ENCODE data around the gene NPAS3.

Gene NPAS3

DNA sequence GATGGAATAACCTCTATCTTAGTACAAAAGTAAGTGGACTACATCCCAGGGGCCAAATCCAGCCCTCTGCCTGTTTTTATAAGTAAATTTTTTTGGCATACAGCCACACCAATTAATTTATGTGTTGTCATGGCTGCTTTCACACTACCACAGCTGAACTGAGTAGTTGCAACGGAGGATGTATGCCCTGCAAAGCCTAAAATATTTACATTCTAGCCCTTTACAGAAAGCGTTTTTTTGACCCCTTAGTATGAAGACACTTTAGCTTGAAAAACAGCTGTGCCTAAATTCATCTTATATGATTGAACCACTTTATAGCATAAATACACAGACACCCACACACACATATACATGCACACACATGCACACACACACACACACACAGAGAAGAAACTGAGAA is 510.6 kb downstream of the NPAS3 start:
- DNase-seq (ENCODE audit: low spot score) = no peak

DNA sequence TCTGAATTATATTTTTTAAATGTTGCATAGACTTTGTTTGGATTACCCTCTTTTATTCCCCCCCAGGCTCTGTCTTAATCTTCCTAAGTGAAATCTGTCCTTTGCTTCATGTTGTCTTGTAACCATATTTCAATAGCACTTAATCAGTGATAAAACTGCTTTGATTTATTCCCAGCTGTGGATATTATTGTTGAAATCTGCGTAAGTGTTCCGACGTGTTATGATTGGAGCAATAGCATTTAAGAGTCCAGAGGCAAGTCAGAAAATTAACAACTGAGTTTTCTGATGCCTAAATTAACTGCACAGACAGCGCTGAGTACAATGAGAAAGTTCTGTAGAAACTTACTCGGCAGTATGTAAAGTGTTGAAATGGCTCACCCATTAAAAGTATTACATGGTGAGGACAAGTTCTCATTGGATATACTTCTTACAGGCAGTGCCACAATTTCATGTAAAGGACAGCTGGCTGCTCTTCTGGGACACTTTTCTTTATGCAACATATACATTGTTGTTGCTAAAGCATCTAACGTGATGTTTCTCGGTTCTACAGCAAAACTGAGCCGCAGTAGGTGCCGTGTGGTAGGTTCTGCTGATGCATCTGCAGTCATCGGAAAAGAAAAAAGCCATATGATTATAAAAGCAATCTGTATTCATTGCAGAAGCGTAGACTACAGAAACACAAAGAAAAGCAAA is 511.2 kb downstream of the NPAS3 start:
- no peak for DNase-seq (ENCODE audit: low spot score)

DNA sequence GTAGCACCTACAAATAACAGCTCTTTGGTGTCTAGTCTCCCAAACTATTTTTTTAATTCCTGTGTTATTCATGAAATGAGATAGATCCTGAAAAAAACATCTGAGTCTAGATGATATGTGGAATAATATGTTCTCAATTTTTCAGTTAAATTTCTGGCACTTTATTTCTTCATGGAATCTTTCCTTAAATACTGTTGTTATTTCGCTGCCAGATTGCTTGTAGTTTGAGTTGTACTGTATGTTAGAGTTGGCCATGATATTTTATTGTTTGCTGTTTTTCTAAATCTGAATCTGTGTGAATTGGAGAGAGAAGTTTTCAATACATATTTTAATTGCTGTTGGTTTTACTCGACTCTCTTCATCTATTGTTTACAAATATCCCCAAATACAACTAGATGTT is 511.7 kb downstream of the NPAS3 start:
- DNase-seq (ENCODE audit: low spot score) = no peak

DNA sequence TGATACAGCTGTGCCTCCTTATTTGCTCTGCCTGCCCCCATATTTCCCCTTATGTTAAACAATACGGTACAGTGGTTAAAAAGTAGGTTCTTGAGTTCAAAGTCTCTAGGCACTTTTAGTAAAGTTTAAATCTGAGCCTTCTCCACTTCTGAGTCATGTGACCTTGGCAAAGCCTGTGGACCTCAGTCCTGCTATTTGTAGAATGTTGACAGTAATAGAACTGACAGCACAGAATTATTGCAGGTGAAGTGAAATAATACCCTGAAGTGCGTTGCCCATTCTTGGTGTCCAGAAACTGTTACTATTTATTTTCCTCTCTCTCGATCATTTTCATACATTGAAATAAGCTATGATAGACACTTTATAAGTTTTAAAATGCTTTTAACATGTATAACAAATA is 512.5 kb downstream of the NPAS3 start:
- DNase-seq (ENCODE audit: low spot score) = no peak

DNA sequence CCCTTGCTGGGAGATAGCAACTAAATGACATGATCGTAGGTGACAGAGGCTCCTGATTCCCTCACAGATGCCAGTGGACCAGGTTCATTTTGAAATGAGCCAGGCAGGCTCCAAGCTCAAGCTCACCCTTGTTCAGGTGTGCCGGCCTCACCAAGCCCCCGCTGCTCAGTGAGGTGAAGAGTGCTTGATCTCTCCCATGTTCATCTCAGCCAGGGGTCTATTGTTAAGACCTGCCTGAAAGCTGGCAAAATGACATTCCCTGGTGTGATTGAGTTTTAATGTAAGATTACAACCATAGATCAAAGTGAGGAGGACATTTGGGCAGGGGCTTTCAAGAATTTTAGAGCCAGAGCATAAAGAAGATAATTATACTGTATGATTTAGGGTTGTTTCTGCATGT is 514.3 kb downstream of the NPAS3 start:
- DNase-seq (ENCODE audit: low spot score) = no peak

DNA sequence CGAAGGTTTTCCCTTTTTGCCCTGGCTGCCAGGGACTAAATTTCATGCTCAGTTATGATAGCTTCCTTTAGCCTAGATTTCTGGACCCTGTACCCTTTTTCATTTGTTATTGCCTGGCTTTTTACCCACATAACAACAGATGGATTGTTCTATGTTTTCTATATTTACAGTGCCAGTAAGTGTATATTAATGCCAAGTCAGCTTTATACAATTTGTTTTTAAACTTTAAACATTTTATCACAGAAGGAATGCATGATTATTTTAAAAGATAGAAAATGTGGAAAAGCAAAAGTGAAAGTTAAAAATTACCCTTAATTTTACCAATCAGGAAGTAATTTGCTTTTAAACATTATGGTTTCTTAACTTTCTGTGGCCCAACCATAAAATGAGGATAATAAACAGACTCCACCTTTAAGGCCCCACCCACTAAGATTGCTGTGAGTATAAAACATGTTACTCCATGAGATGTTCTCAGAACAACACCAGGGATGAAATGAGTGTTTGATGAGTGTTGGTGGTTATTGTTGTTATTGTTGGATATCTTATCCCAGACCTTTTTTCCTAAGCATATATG is 515.4 kb downstream of the NPAS3 start:
- no peak for DNase-seq (ENCODE audit: low spot score)

DNA sequence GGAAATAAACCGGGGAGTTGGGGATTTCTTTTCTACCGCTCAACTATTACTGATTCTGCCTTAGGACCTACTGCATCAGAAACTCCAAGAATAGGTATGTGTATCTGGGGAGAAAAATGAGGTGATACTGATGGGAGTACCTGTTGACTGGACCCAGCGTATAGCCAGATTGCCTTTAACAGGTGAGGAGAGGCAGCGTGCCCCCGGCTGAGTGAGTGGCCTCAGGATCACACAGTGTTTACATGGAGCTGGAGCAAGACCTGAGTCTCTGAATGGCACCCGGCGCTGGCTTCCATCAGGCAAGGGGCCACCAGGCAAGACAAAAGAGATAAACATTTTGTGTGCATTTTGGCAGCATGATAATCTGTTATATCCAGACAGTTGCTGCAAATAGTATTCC is 516.0 kb downstream of the NPAS3 start:
- no peak for DNase-seq (ENCODE audit: low spot score)

DNA sequence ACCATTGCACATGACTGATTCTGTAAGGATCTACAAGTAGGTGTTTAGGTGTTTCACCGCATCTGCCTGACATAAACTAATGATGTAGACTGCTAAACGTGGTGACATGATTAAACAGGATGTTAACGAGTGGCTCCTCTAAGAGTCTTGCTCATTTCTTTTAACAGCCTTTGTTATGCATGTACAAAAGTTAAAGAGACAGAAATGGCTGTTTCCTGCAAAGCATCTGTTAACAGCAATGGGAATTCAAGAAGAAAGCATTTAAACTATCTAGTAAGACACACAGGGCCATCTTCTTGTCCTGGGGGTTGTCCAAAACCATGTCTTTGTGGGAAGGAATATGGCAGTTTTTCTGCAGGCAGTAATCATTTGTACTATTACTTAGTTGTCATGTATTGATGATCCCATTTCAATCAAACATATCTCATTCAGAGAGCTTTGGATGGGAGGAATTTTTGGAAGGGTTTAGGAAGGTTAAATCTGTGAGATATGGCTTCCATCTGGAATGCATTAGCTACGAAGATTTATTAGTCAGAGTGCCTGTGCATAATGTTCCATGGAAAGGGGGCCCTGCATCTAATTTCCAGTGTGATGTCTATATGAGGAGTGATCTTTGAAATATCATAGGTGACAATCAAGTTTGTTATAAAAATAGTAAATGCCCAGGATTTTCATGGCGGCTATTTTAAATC is 517.1 kb downstream of the NPAS3 start:
- DNase-seq (ENCODE audit: low spot score) = no peak

DNA sequence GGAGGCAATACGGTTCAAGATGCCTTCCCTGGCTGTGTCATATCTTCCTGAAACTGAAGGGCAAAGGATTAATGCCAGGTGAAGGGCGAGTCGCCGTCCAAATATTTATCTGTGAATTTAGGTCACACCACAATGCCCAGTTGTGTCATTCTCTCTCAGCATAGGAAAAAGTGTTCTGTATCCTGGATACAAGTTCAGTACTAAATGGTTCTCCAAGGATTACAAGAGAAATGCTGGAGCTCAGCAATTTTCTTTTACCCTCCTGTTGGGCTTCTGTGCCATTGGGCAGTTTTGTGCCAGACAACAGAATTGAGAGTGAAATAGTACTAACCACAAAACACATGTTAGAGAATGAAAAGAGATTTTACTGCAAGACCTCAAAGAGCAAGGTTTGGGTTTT is 518.3 kb downstream of the NPAS3 start:
- no peak for DNase-seq (ENCODE audit: low spot score)

DNA sequence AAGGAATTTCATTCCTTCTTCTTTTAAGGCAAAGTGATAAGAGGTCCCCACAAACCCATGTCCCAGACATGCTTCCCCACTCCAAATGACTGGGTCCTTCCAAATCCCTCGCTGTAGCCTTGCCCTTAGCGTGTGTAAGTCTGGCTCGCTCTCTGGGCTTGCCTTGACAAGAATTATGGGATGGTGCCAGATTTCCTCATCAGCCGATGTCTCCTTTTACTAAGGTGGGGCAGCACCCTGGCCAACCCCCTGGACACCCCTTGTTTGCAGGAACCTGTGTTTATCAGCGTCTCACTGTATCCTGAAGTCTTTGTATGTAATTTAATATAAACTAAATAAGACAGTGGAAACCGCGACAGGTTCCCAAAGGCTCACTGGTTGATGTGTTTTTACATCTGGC is 518.9 kb downstream of the NPAS3 start:
- no peak for DNase-seq (ENCODE audit: low spot score)

DNA sequence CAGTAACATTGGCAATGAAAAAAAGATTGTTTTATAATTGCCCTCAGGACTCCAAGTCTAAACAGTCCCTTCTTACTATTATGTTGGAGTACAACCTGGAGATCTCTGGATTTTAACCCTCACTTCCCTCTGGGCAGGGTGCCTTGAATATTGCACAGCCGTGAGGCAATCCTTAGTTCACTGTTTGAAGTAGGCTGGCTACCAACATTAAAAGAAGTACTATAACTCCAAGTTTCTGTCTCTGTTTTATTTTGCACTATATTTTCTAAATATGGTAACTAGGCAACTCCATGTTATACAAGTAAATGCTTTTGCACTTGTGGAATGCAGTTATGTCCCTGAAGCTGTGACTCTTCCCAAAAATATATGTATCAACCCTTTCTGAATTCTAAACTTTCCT is 521.5 kb downstream of the NPAS3 start:
- no peak for DNase-seq (ENCODE audit: low spot score)

DNA sequence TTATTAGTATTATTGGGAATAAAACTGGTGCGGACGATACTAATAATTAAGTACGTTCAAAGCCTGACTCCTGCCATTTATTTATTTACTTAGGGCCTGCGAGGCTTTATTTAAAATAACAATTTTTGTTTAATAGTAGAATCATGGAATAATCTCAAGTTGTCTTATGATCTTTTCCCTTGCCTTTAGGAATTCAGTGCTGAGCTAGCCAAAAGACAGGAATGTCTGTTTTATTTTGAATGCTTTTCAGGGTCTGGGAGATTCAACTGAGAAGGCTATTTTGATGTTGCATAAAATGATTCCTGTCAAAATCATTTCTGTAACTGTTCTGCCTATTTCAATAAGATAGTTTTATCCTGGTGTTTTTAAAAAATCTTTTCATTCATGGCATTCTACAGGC is 522.4 kb downstream of the NPAS3 start:
- DNase-seq (ENCODE audit: low spot score) = no peak

DNA sequence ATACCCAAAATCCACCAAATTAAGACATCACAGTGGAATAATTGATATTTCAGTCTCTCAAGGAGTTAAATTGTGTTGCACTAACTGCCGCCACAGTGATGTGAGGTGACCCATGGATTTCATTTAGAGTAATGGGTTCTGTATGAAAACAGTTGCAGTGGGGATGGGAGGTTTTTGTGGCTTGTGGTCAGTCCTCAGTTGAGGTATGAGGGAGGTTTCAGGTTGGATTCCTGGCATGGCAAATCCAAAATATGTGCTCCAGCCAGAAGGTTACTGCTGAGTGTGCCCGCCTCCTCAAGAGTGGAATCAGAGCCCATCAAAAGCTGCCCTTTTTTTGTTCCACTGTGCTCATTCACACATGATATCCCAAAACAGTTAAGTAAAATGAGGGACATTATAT is 525.1 kb downstream of the NPAS3 start:
- no peak for DNase-seq (ENCODE audit: low spot score)

DNA sequence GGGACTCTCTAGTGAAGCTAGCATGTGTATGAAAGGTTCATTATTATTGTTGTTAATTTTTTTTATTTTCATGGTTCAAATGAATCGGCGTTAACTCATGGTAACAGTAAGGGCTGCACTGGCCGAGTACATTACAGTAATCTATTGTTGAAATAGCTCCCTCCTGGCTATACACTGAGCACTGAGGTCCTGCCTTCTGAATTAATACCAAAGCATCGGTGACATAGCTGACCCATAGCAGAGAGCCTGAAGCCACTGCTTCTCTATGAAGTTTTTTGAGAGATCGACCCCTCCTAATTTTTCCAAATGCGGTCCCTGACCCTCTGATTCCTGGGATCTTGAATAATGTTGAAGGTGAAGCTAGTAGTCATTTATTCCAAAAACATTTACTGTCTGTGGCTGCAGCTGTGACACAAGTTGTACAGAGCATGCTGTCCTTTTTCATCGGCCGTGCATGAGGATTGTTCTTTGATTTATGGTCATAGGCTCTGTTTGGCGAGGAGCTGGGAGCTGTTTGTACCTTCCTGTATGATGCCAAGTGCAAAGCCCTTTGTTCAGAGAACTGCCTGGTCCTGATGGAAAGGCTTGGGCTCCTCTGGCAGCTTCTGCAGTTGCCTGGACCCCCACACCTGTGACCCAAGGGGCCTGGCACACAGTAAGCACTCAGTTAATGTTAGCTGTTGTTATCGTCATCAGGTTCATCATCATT is 525.7 kb downstream of the NPAS3 start:
- DNase-seq (ENCODE audit: low spot score) = no peak

DNA sequence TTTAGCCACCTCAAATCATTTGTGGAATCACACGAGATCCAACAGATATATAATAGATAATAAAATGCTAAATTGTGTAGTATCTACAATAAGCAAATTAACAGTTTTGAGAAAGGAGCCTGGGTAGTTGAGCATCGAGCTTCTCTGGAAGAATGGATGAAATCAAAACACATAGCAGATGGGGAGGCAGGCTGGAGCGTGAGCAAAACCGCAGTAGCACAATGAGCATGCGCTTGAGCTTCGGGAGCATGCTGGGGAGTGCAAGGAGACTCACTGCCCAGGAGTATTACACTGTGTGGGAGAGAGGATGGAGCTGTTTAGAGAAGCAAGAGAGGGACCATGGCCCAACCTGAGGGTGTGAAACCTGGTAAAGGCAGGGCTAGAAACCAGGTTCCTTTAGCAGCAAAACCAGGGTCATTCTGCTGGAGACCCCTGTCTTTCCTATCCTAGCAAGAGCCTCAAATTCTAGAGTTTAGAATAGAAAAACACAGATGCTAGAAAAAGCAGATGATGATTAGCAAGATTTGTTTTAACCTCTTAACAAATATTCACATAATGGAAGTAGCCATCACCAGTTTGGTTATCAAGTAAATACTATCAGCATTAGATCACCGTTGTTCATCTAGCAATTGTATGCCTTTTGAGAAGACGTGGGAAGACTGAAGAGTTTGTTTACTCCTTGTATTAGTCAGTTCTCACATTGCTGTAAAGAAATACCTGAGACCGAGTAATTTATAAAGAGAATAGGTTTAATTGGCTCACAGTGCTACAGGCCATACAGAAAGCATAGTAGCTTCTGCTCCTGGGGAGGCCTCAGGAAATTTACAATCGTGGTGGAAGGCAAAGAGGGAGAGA is 527.4 kb downstream of the NPAS3 start:
- no peak for DNase-seq (ENCODE audit: low spot score)

DNA sequence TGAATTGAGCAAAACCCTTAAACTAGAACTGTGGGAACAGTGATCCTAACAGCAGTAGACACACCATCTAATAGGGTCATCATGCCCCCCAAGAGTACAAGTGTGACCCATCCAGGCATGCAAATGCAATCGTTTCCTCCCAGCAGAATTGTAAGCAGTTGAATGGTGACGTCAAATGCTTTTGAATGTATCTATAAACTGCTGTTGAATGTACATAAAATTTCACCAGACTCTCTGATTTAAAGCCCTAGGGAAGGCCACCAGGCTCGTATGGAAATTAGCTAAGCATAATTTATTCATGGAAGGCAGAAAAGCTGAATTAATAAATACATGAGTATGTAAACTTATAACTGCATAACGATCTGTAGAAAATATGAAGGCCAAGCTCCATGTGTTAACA is 529.3 kb downstream of the NPAS3 start:
- no peak for DNase-seq (ENCODE audit: low spot score)

DNA sequence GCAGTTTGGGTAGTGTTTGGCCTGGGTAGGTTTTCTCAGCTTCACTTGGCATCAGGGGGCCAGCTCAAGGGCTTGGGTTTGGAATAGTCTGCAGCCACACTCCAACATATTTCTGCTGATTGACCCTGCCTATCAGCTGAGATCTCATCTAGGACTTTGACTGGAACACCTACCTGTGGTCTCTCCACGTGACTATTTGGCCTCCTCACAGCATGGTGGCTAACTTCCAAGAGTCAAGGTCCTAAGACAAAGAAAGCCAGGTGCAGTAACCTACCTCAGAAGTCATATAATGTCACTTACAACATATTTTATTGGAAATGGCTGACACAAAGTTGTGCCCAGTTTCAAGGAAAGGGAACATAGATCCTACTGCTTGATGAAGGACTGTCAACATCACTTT is 531.2 kb downstream of the NPAS3 start:
- DNase-seq (ENCODE audit: low spot score) = no peak

DNA sequence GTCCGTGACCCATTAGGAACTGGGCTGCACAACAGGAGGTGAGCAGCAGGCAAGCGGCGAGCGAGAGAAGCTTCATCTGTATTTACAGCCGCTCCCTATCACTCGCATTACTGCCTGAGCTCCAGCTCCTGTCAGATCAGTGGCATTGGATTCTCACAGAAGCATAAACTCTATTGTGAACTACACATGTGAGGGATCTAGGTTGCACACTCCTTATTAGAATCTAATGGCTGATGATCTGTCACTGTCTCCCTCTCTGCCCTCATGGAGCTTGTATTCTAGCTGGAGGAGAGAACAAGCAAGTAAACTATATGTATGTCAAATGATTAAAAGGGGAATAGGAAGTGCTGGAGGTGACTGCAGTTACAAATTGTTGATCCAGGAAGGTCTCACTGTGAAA is 533.1 kb downstream of the NPAS3 start:
- no peak for DNase-seq (ENCODE audit: low spot score)

DNA sequence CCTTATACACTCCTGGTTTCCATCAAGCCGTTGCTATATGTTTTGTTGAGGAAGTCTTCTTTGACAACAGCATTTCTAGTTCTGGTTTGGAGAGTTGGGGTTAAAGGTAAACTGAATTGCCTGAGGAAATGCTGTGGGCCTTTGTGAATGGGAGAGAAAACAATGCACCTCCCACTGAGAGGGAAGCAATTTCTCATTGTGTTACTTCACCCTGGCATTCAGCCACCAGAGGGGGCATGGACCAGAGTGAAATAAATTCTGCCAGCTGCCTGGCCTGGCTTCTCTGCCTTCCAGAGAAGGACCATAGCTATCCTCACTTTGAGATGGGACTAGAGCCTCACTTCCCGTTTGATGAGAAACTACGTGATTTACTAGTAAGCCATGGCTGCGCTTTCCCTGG is 536.9 kb downstream of the NPAS3 start:
- peak; percentile 78 for DNase-seq (ENCODE audit: low spot score)

DNA sequence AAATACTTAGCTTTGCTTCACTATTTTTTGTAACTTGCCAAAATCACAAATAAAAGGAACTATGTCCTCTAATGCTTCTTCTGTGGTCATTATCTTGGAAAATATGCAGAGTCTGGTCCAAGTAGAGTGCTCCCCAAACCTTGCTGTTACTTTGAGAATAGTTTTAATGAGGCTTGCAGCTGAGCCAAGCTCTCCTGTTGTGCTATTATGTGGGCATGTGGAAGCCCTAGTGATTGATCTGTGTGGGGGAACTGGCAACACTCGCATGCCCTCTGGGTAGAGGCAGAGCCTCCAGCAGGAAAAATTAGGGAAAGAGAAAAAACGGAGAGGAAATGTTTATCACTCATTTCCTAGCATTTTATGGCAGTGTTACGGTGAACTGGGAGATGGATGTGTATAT is 539.1 kb downstream of the NPAS3 start:
- no peak for DNase-seq (ENCODE audit: low spot score)

DNA sequence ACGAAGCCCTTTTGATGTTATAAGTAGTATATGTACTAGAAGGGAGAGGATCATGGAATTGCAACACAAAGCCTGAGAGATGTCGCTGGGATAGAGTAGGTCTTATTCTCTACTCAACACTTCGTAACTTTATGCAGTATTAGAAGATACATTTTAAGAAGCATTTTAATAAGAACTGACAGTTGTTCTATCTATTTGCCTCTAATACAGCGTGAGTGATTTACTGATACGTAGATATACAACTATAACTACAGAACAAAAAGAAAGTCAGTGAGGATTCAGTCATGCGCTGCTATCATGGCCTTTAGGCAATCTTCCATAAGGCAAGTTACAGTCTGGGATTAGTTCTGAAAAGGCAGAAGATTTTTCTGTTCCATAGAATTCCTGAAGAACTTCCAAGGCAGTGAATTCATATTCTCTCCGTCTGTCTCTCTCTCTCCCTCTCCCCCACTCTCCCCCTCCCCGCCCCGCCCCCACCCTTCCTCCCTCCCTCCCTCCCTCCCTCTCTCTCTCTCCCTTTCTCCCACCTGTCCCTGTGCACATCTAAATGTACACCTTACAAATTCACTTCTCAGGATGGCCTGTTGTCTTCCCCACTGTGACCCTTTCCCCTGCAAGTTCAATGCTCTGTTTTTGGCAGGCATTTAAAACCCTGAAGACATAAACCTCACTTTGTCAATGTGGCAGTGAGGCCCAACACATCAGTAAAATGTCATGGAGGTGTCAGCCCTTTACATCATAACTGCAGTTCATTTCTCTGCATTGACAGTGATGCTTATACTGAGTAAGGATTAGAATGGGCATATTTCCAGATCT is 541.6 kb downstream of the NPAS3 start:
- DNase-seq (ENCODE audit: low spot score) = no peak

DNA sequence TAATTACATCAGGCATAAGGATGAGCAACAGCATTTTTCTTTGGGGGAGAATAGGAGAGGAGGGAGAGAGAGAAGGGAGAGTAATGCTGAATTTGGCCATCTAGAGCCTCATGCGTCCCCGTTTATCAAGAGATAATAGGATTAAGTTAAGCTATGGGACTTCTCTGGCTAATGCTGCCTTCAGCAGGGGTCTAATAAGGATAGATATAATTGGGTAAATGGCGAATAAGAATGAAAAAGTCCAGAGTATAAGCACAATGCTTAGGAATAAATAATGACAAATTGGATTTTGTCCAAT is 542.2 kb downstream of the NPAS3 start:
- DNase-seq (ENCODE audit: low spot score) = no peak

Data from ecto neural progenitor cell (in vitro differentiated cells).